Mesenchymal stem cell (in vitro differentiated cells and primary cell): ENCODE measurements around the gene CAMK1D.

Source experiments
- DNase-seq: peaks from one replicate; pipeline ENCODE4 v3.0.0-alpha.2; 2013
- H2AFZ ChIP-seq: one replicate; pipeline ENCODE4 v1.6.1; 2013; ENCODE audit warnings: low read depth, mild to moderate bottlenecking, control low read depth, inconsistent platforms, low read length, moderate library complexity
- H2AK5ac ChIP-seq: 2 replicates; pipeline ENCODE4 v1.6.1; 2013; ENCODE audit warnings: low read length, moderate library complexity, mild to moderate bottlenecking, inconsistent platforms; ENCODE audit not compliant: severe bottlenecking
- H2BK120ac ChIP-seq: one replicate; pipeline ENCODE4 v1.6.1; 2013; ENCODE audit warnings: low read depth, mild to moderate bottlenecking, inconsistent platforms, low read length, moderate library complexity
- H2BK12ac ChIP-seq, 2 experiments: one replicate each; pipeline ENCODE4 v1.6.1; 2013; ENCODE audit warnings: inconsistent platforms in 2 of 2, low read length in 2 of 2, mild to moderate bottlenecking in 2 of 2, moderate library complexity in 2 of 2, control low read depth in 1 of 2
- H2BK15ac ChIP-seq: one replicate; pipeline ENCODE4 v1.6.1; 2013; ENCODE audit warnings: mild to moderate bottlenecking, low read depth, inconsistent platforms; ENCODE audit not compliant: poor library complexity, severe bottlenecking
- H2BK5ac ChIP-seq: 2 replicates; pipeline ENCODE4 v1.6.1; 2013; ENCODE audit warnings: low read depth, mild to moderate bottlenecking, low read length, control low read depth, inconsistent platforms; ENCODE audit not compliant: poor library complexity, severe bottlenecking
- H3K14ac ChIP-seq, 2 experiments: one replicate each; pipeline ENCODE4 v1.6.1; 2013; ENCODE audit warnings: inconsistent platforms in 2 of 2, low read length in 2 of 2, control low read depth in 1 of 2, mild to moderate bottlenecking in 1 of 2, moderate library complexity in 1 of 2
- H3K18ac ChIP-seq, 2 experiments: one replicate each; pipeline ENCODE4 v1.6.1; 2013; ENCODE audit warnings: inconsistent platforms in 2 of 2, low read length in 2 of 2, control low read depth in 1 of 2, low read depth in 1 of 2, mild to moderate bottlenecking in 1 of 2
- H3K23ac ChIP-seq, 2 experiments: one replicate each; pipeline ENCODE4 v1.6.1; 2013; ENCODE audit warnings: inconsistent platforms in 2 of 2, low read length in 2 of 2, mild to moderate bottlenecking in 2 of 2, moderate library complexity in 2 of 2, control low read depth in 1 of 2
- H3K27ac ChIP-seq: 2 replicates; pipeline ENCODE4 v1.5.1; 2013; ENCODE audit warnings: mild to moderate bottlenecking, moderate library complexity, low read length, control low read depth, inconsistent platforms; ENCODE audit not compliant: poor library complexity, severe bottlenecking
- H3K27me3 ChIP-seq, 2 experiments: 2 replicates each; pipeline versions ENCODE4 v1.6.1 to v1.7.0; 2013; ENCODE audit warnings: low read length in 2 of 2, mild to moderate bottlenecking in 2 of 2, moderate library complexity in 2 of 2, control low read depth in 1 of 2, inconsistent platforms in 1 of 2; ENCODE audit not compliant: control insufficient read depth in 1 of 2, insufficient read depth in 1 of 2
- H3K36me3 ChIP-seq, 2 experiments: 2 replicates each; pipeline versions ENCODE4 v1.6.1 to v1.7.0; 2013; ENCODE audit warnings: low read length in 2 of 2, control low read depth in 1 of 2, inconsistent platforms in 1 of 2, low read depth in 1 of 2, mild to moderate bottlenecking in 1 of 2; ENCODE audit not compliant: insufficient read depth in 2 of 2, control insufficient read depth in 1 of 2
- H3K4ac ChIP-seq, 2 experiments: one replicate each; pipeline ENCODE4 v1.6.1; 2013; ENCODE audit warnings: inconsistent platforms in 2 of 2, low read length in 2 of 2, mild to moderate bottlenecking in 2 of 2, moderate library complexity in 2 of 2, control low read depth in 1 of 2, low read depth in 1 of 2
- H3K4me1 ChIP-seq: 2 replicates; pipeline ENCODE4 v1.6.1; 2013; ENCODE audit warnings: low read depth, low read length, control low read depth; ENCODE audit not compliant: control insufficient read depth, insufficient read depth
- H3K4me2 ChIP-seq: 2 replicates; pipeline ENCODE4 v1.6.1; 2013; ENCODE audit warnings: low read length, mild to moderate bottlenecking, inconsistent platforms; ENCODE audit not compliant: poor library complexity, severe bottlenecking
- H3K4me3 ChIP-seq, 2 experiments: 2 replicates each; pipeline versions ENCODE4 v1.5.1 to v1.7.0; 2013; ENCODE audit warnings: low read length in 2 of 2, mild to moderate bottlenecking in 2 of 2, control low read depth in 1 of 2, low read depth in 1 of 2; ENCODE audit not compliant: insufficient read depth in 1 of 2
- H3K79me1 ChIP-seq: replicated peaks from 2 replicates; pipeline ENCODE4 v1.6.1; 2013; ENCODE audit warnings: mild to moderate bottlenecking, control low read depth, low read length, inconsistent platforms; ENCODE audit not compliant: poor library complexity, severe bottlenecking
- H3K9ac ChIP-seq: 2 replicates; pipeline ENCODE4 v1.7.0; 2013; ENCODE audit warnings: mild to moderate bottlenecking, low read length, moderate library complexity
- H3K9me3 ChIP-seq: 2 replicates; pipeline ENCODE4 v1.7.0; 2013; ENCODE audit warnings: mild to moderate bottlenecking, low read length; ENCODE audit not compliant: control insufficient read depth
- H4K8ac ChIP-seq: one replicate; pipeline ENCODE4 v1.6.1; 2013; ENCODE audit warnings: inconsistent platforms, mild to moderate bottlenecking, low read length, moderate library complexity
- H4K91ac ChIP-seq: one replicate; pipeline ENCODE4 v1.6.1; 2013; ENCODE audit warnings: mild to moderate bottlenecking, low read length, inconsistent platforms
- WGBS: methylation state at CpG from one replicate; pipeline ENCODE4 v1.1.7; 2013; ENCODE audit warnings: mixed read lengths; 5-methylcytosine and 5-hydroxymethylcytosine counted together

Gene CAMK1D

GRCh38 chr10:12588091-12588860, 238.9 kb downstream of the CAMK1D start:
- H4K91ac ChIP-seq: no peak overlapping the region
- peaks cover 0 to 2% of the 10 kb centered on the region in 2 experiments for H3K36me3 ChIP-seq
- no peak overlapping the region for H3K4ac ChIP-seq
- H3K27me3 ChIP-seq: no peaks in the 10 kb centered on the region
- H3K4me2 ChIP-seq: no peak overlapping the region
- no peaks in the 10 kb centered on the region for H3K9me3 ChIP-seq
- H3K79me1 ChIP-seq: peaks cover 39% of the 10 kb centered on the region
- H2AK5ac ChIP-seq: no peak overlapping the region
- no peak overlapping the region for H3K23ac ChIP-seq
- peak overlapping the region; percentile 62 for H3K9ac ChIP-seq
- H3K27ac ChIP-seq: no peak overlapping the region
- no peaks in the 10 kb centered on the region for H3K4me1 ChIP-seq
- no peak overlapping the region for H3K14ac ChIP-seq
- no peak overlapping the region for H2BK120ac ChIP-seq
- 76% methylated on average over 10 of the region's 12 CpGs for WGBS
- no peak overlapping the region for H2BK12ac ChIP-seq
- no peak overlapping the region for H3K18ac ChIP-seq
- no peak overlapping the region for H2AFZ ChIP-seq
- H3K4me3 ChIP-seq: peak overlapping the region in 1 of 2 experiments; percentile 70
- no peak for DNase-seq
- no peak overlapping the region for H2BK5ac ChIP-seq
- H2BK15ac ChIP-seq: no peak overlapping the region
- H4K8ac ChIP-seq: no peak overlapping the region

GRCh38 chr10:12589291-12589690, 239.9 kb downstream of the CAMK1D start:
- Histone ChIP-seq H2AFZ (no peak overlapping the region), H3K27ac (no peak overlapping the region), H2BK12ac (no peak overlapping the region), H3K4me3 (no peak overlapping the region), H3K27me3 (no peaks in the 10 kb centered on the region), H3K14ac (no peak overlapping the region), H3K79me1 (peaks cover 35% of the 10 kb centered on the region), H3K9ac (peak overlapping the region; percentile 46), H4K8ac (no peak overlapping the region), H3K4me2 (no peak overlapping the region), H2BK120ac (no peak overlapping the region), H3K4me1 (no peaks in the 10 kb centered on the region), H2BK5ac (no peak overlapping the region), H3K23ac (no peak overlapping the region), H3K4ac (no peak overlapping the region), H2BK15ac (no peak overlapping the region), H2AK5ac (no peak overlapping the region), H3K36me3 (peaks cover 0 to 2% of the 10 kb centered on the region in 2 experiments), H3K18ac (no peak overlapping the region), H4K91ac (no peak overlapping the region), H3K9me3 (no peaks in the 10 kb centered on the region)
- DNase-seq: no peak
- WGBS: 90% methylated on average over 6 of the region's 8 CpGs

DNA sequence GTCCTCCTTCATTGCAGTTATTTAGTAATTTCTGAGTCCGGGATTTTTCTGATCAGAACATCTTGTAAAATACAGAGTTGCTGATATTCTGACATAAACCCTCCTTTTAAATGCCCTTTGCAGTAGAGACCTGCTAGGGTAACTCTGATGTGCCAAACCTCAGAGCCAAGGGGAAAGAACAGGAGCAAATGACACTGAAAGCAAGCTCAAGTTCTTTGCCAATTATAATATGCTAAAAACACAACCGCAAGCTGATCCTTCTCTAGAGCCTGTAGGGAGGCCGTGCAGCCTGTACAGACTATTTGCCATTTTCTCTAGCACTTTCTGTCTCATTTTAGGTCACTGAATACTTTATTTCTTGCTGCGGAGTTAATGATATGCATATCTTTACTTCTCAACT, 240.4 kb downstream of the CAMK1D start:
- no peaks in the 10 kb centered on the region for H3K27me3 ChIP-seq
- no peaks in the 10 kb centered on the region for H3K4me1 ChIP-seq
- H3K18ac ChIP-seq: no peak overlapping the region
- no peak overlapping the region for H3K4ac ChIP-seq
- no peak overlapping the region for H2BK120ac ChIP-seq
- no peak overlapping the region for H3K27ac ChIP-seq
- no peak overlapping the region for H2AK5ac ChIP-seq
- H3K36me3 ChIP-seq: peaks cover 0 to 2% of the 10 kb centered on the region in 2 experiments
- H4K8ac ChIP-seq: no peak overlapping the region
- H3K9me3 ChIP-seq: no peaks in the 10 kb centered on the region
- H3K9ac ChIP-seq: peak overlapping the region; percentile 46
- peaks cover 34% of the 10 kb centered on the region for H3K79me1 ChIP-seq
- no peak overlapping the region for H2BK12ac ChIP-seq
- no peak for DNase-seq
- H3K23ac ChIP-seq: no peak overlapping the region
- H2BK5ac ChIP-seq: no peak overlapping the region
- no peak overlapping the region for H3K4me2 ChIP-seq
- 82% methylated on average over 3 of the region's 4 CpGs for WGBS
- H2BK15ac ChIP-seq: no peak overlapping the region
- no peak overlapping the region for H4K91ac ChIP-seq
- no peak overlapping the region for H3K4me3 ChIP-seq
- H3K14ac ChIP-seq: no peak overlapping the region
- H2AFZ ChIP-seq: no peak overlapping the region

GRCh38 chr10:12590675-12591659, 241.6 kb downstream of the CAMK1D start:
- peaks cover 1% of the 10 kb centered on the region for H3K9me3 ChIP-seq
- no peak overlapping the region for H3K18ac ChIP-seq
- no peaks in the 10 kb centered on the region for H3K27me3 ChIP-seq
- no peak overlapping the region for H3K27ac ChIP-seq
- H2BK15ac ChIP-seq: no peak overlapping the region
- no peak overlapping the region for H2AFZ ChIP-seq
- H2BK5ac ChIP-seq: no peak overlapping the region
- peaks cover 30% of the 10 kb centered on the region for H3K79me1 ChIP-seq
- no peak overlapping the region for H4K8ac ChIP-seq
- no peak overlapping the region for H3K4me3 ChIP-seq
- 93% methylated on average over 17 of the region's 17 CpGs for WGBS
- H3K9ac ChIP-seq: no peak overlapping the region
- H3K23ac ChIP-seq: no peak overlapping the region
- no peak overlapping the region for H2BK12ac ChIP-seq
- no peak overlapping the region for H3K14ac ChIP-seq
- H4K91ac ChIP-seq: no peak overlapping the region
- no peak overlapping the region for H2AK5ac ChIP-seq
- DNase-seq: no peak
- H3K4me1 ChIP-seq: no peaks in the 10 kb centered on the region
- H3K4ac ChIP-seq: no peak overlapping the region
- no peak overlapping the region for H3K4me2 ChIP-seq
- no peak overlapping the region for H2BK120ac ChIP-seq
- H3K36me3 ChIP-seq: no peaks in the 10 kb centered on the region
